CD14-positive monocyte (primary cell): Measurements from ENCODE around the gene TMEM184B. TPM values are rescaled to one million over a fixed set of nuclear protein-coding genes. Genes with fewer than 3 reads are reported as not detected.

ENCODE experiments used
- DNase-seq, 3 donors: peaks; one replicate each; pipeline ENCODE4 v3.0.0-alpha.2; 2011 to 2022
- H2AFZ ChIP-seq: 2 replicates; pipeline ENCODE4 v1.6.0; 2012; ENCODE audit warnings: mild to moderate bottlenecking, low read depth, low read length, inconsistent platforms; ENCODE audit not compliant: insufficient read depth, poor library complexity, severe bottlenecking
- H3K27ac ChIP-seq, 2 donors: 1 replicate in 1 of 2; 2 replicates in 1 of 2; pipeline ENCODE4 v1.5.1; 2012 to 2013; ENCODE audit warnings: low read length in 2 of 2, control low read depth in 1 of 2, inconsistent platforms in 1 of 2, low read depth in 1 of 2, mild to moderate bottlenecking in 1 of 2
- H3K27me3 ChIP-seq, 2 donors: one replicate each; pipeline versions ENCODE4 v1.6.0 to v1.6.1; 2011 to 2013; ENCODE audit warnings: low read length in 2 of 2; ENCODE audit not compliant: control insufficient read depth in 2 of 2, insufficient read depth in 2 of 2
- H3K36me3 ChIP-seq, 2 donors: replicated peaks in 1 of 2; 1 replicate in 1 of 2; 2 replicates in 1 of 2; pipeline versions ENCODE4 v1.5.1 to v1.6.1; 2012 to 2013; ENCODE audit warnings: low read length in 2 of 2, control low read depth in 1 of 2, inconsistent platforms in 1 of 2, mild to moderate bottlenecking in 1 of 2; ENCODE audit not compliant: insufficient read depth in 2 of 2, control insufficient read depth in 1 of 2
- H3K4me1 ChIP-seq, 2 donors: 1 replicate in 1 of 2; 2 replicates in 1 of 2; pipeline versions ENCODE4 v1.5.1 to v1.6.1; 2012 to 2013; ENCODE audit warnings: low read length in 2 of 2, control low read depth in 1 of 2, inconsistent platforms in 1 of 2, mild to moderate bottlenecking in 1 of 2, moderate library complexity in 1 of 2; ENCODE audit not compliant: insufficient read depth in 2 of 2, control insufficient read depth in 1 of 2
- H3K4me2 ChIP-seq: replicated peaks from 2 replicates; pipeline ENCODE3; 2012; ENCODE audit warnings: low read length, moderate library complexity, mild to moderate bottlenecking; ENCODE audit not compliant: poor library complexity, severe bottlenecking; ENCODE audit errors: extremely low read depth
- H3K4me3 ChIP-seq, 3 experiments: fragments of 200-600 bp in 1 of 3; sonication (generic) in 1 of 3; replicated peaks in 1 of 3; 1 replicate in 2 of 3; 2 replicates in 1 of 3; pipeline ENCODE4 v1.5.1; 2011 to 2013; ENCODE audit warnings: low read length in 3 of 3, mild to moderate bottlenecking in 3 of 3, control low read depth in 2 of 3, low read depth in 2 of 3, inconsistent platforms in 1 of 3, moderate library complexity in 1 of 3
- H3K79me2 ChIP-seq: 2 replicates; pipeline ENCODE4 v1.6.0; 2012; ENCODE audit warnings: mild to moderate bottlenecking, control low read depth, inconsistent platforms, low read length, moderate library complexity; ENCODE audit not compliant: insufficient read depth
- H3K9ac ChIP-seq: 2 replicates; pipeline ENCODE4 v1.6.0; 2017; ENCODE audit warnings: low read length, mild to moderate bottlenecking; ENCODE audit not compliant: insufficient read depth, poor library complexity, severe bottlenecking
- H3K9me3 ChIP-seq, 2 donors: replicated peaks in 1 of 2; 1 replicate in 1 of 2; 2 replicates in 1 of 2; pipeline versions ENCODE4 v1.5.1 to v1.6.1; 2012 to 2013; ENCODE audit warnings: low read length in 2 of 2, control low read depth in 1 of 2; ENCODE audit not compliant: control insufficient read depth in 1 of 2, insufficient read depth in 1 of 2
- H4K20me1 ChIP-seq: 2 replicates; pipeline ENCODE4 v1.6.0; 2012; ENCODE audit warnings: mild to moderate bottlenecking, low read length, control low read depth, moderate library complexity; ENCODE audit not compliant: insufficient read depth
- H3K27ac Mint-ChIP-seq, 7 donors: one replicate each; pipeline ENCODE4 v1.8.0; 2020; ENCODE audit warnings: mild to moderate bottlenecking in 7 of 7, mixed read lengths in 7 of 7, moderate library complexity in 6 of 7, inconsistent platforms in 2 of 7
- H3K27me3 Mint-ChIP-seq, 3 donors: one replicate each; pipeline ENCODE4 v1.8.0; 2021 to 2022; ENCODE audit warnings: low read depth in 3 of 3, mild to moderate bottlenecking in 3 of 3, mixed read lengths in 3 of 3, moderate library complexity in 3 of 3, inconsistent platforms in 1 of 3
- H3K36me3 Mint-ChIP-seq, 2 donors: one replicate each; pipeline ENCODE4 v1.8.0; 2020; ENCODE audit warnings: mixed read lengths in 2 of 2, inconsistent platforms in 1 of 2, mild to moderate bottlenecking in 1 of 2
- H3K4me1 Mint-ChIP-seq: one replicate; pipeline ENCODE4 v1.8.0; 2020; ENCODE audit warnings: mild to moderate bottlenecking, mixed read lengths
- H3K4me3 Mint-ChIP-seq, 2 donors: one replicate each; pipeline ENCODE4 v1.8.0; 2020; ENCODE audit warnings: mild to moderate bottlenecking in 2 of 2, mixed read lengths in 2 of 2, moderate library complexity in 1 of 2
- H3K9me3 Mint-ChIP-seq, 7 donors: one replicate each; pipeline ENCODE4 v1.8.0; 2020 to 2022; ENCODE audit warnings: mixed read lengths in 7 of 7, mild to moderate bottlenecking in 6 of 7, moderate library complexity in 6 of 7, inconsistent platforms in 2 of 7
- CTCF ChIP-seq: fragments of 200-600 bp; IDR thresholded peaks from one replicate; pipeline ENCODE4 v1.8.0; 2022; ENCODE audit warnings: antibody characterized with exemption, mild to moderate bottlenecking
- WGBS: methylation state at CpG from one replicate; pipeline ENCODE4 v1.1.5; 2013; ENCODE audit warnings: missing lambda C conversion rate; ENCODE audit not compliant: insufficient coverage; 5-methylcytosine and 5-hydroxymethylcytosine counted together
- intact Hi-C, 2 donors: fragments of 100-400 bp; cut with micrococcal nuclease; formaldehyde crosslinking; loops; one replicate each; pipeline versions ENCODE4 v1.15.0 to v1.15.1; 2023
- polyA plus RNA-seq, 3 donors: library from polyadenylated mRNA; depleted of rRNA in 1 of 3; unstranded in 2 of 3; stranded (reverse) in 1 of 3; fragments of 300-500 nt in 2 of 3; fragments of >200 nt in 1 of 3; fragmentation: Illumina TruSeq in 2 of 3; gene quantifications; 1 replicate in 2 of 3; 2 replicates in 1 of 3; pipeline ENCODE4 v1.2.3, GENCODE V29; 2012 to 2021

The TMEM184B gene
- polyA plus RNA-seq, 3 donors: 7.4 to 17.7 (median 10.6) TPM

GRCh38 chr22:38221407-38221806 lies 51.4 kb downstream of the TMEM184B start:
- peaks cover 22 to 28% of the 10 kb centered on the region in 2 donors for H3K36me3 ChIP-seq
- no peaks in the 10 kb centered on the region for H4K20me1 ChIP-seq
- Mint-ChIP-seq H3K4me3 (no peak overlapping the region), H3K9me3 (peaks cover 0 to 1% (median 0%) of the 10 kb centered on the region in 7 donors), H3K36me3 (peaks cover 26 to 58% of the 10 kb centered on the region in 2 donors), H3K27me3 (peaks cover 0 to 5% (median 4%) of the 10 kb centered on the region in 3 donors), H3K27ac (no peak overlapping the region), H3K4me1 (peaks cover 10% of the 10 kb centered on the region)
- WGBS: over 99% methylated on average over 14 of the region's 22 CpGs
- no peak overlapping the region for H3K4me2 ChIP-seq
- H3K27me3 ChIP-seq: no peaks in the 10 kb centered on the region
- no peak overlapping the region for H3K4me3 ChIP-seq
- H3K79me2 ChIP-seq: no peaks in the 10 kb centered on the region
- no peak overlapping the region for H3K9ac ChIP-seq
- no peaks in the 10 kb centered on the region for H3K9me3 ChIP-seq
- TF ChIP-seq CTCF: no peak
- intact Hi-C loops: no loop called here
- peaks cover 13 to 21% of the 10 kb centered on the region in 2 donors for H3K4me1 ChIP-seq
- DNase-seq: no peak
- no peak overlapping the region for H3K27ac ChIP-seq
- H2AFZ ChIP-seq: no peak overlapping the region

- WGBS: 97% methylated on average over 18 of the region's 22 CpGs
These were observed 52.0 kb downstream of the TMEM184B start for GRCh38 chr22:38220653-38221386.

More at GRCh38 chr22:38220653-38221386, 52.0 kb downstream of the TMEM184B start:
- Histone ChIP-seq H3K27ac (no peak overlapping the region), H3K4me2 (no peak overlapping the region), H3K4me3 (no peak overlapping the region), H3K27me3 (no peaks in the 10 kb centered on the region), H2AFZ (no peak overlapping the region), H3K4me1 (peaks cover 13 to 21% of the 10 kb centered on the region in 2 donors), H3K9ac (no peak overlapping the region), H3K9me3 (no peaks in the 10 kb centered on the region), H3K36me3 (peaks cover 22 to 25% of the 10 kb centered on the region in 2 donors), H4K20me1 (no peaks in the 10 kb centered on the region), H3K79me2 (no peaks in the 10 kb centered on the region)
- Mint-ChIP-seq H3K27ac (peak overlapping the region in 1 of 7 donors; percentile 31), H3K4me3 (no peak overlapping the region), H3K27me3 (peaks cover 0 to 5% (median 5%) of the 10 kb centered on the region in 3 donors), H3K4me1 (peaks cover 12% of the 10 kb centered on the region), H3K9me3 (peaks cover 0 to 1% (median 0%) of the 10 kb centered on the region in 7 donors), H3K36me3 (peaks cover 27 to 53% of the 10 kb centered on the region in 2 donors)
- intact Hi-C loops: no loop called here
- peak in 1 of 3 donors; percentile 28 for DNase-seq
- no peak for TF ChIP-seq CTCF
